T-helper 2 cell treated with Interferon-gamma antibody and Interleukin-4, amounts not matched to agents 5 μg/mL and 100 μg/mL, for 36 hours (primary cell): ENCODE results near the gene GSG1L2.

Experiments used
- DNase-seq: peaks from one replicate; pipeline ENCODE4 v3.0.0; 2021; ENCODE audit warnings: low spot score
- H3K27ac Mint-ChIP-seq: one replicate; pipeline ENCODE4 v1.8.0; 2021; ENCODE audit warnings: mild to moderate bottlenecking, mixed read lengths
- H3K27me3 Mint-ChIP-seq: one replicate; pipeline ENCODE4 v1.8.0; 2021; ENCODE audit warnings: low read depth, mixed read lengths
- H3K36me3 Mint-ChIP-seq: one replicate; pipeline ENCODE4 v1.8.0; 2021; ENCODE audit warnings: low read depth, mixed read lengths
- H3K4me1 Mint-ChIP-seq: one replicate; pipeline ENCODE4 v1.8.0; 2021; ENCODE audit warnings: low read depth, mixed read lengths
- H3K4me3 Mint-ChIP-seq: one replicate; pipeline ENCODE4 v1.8.0; 2022; ENCODE audit warnings: mild to moderate bottlenecking, moderate library complexity, mixed read lengths
- H3K9me3 Mint-ChIP-seq: one replicate; pipeline ENCODE4 v1.8.0; 2021; ENCODE audit warnings: mixed read lengths

The GSG1L2 gene

DNA sequence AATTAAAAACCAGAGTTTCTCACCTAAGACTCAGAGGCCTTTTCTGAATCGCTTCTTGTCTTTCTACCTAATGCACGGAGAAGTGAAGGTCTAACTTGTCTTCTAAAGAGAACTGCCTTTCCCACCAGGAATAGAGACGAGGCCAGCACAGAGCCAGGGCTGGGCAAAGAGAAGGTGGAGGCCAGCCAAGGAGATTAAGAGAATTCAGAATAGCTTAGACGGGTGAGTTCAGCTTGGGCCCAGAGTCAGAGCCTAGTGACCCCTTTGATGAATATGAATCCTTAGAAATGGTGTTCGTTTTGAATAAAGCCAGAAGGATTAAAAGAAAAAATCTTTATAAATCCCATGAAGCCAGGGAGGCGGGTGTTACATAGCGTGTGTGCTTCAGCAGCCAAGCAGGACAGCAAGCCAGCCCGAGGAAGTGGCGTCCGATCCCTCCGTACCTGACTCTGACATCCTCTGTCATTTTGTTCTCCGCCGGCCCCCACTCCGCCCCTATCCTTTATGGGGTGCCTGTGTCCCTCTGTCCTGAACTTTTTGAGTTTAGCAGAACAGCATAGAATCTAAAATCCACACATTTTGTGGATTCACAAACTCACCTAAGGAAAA, 7.4 kb downstream of the GSG1L2 start:
- no peak overlapping the region for H3K27ac Mint-ChIP-seq
- H3K36me3 Mint-ChIP-seq = no peaks in the 10 kb centered on the region
- DNase-seq = no peak
- H3K4me3 Mint-ChIP-seq = no peak overlapping the region
- no peaks in the 10 kb centered on the region for H3K27me3 Mint-ChIP-seq
- no peaks in the 10 kb centered on the region for H3K4me1 Mint-ChIP-seq
- H3K9me3 Mint-ChIP-seq = no peaks in the 10 kb centered on the region

DNA sequence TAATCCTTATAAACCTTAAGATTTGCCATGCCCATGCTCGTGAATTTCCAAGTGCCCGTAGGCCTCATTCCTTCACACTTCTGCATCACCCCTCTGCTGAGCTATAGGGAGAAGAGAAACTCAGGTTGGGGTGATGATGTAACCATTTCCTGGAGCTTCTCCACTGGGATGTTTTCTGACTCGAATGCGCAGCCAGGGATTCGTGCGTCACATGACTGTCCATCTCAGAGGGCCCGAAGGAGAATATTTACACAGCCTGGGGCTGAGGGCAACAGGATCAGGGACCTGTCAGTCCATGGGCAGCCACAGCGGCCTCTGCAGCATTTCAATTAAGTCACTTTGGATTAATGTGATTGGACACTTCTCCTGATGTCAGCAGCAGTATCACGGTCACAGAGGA, 8.7 kb downstream of the GSG1L2 start:
- DNase-seq = no peak
- H3K4me1 Mint-ChIP-seq = no peaks in the 10 kb centered on the region
- no peak overlapping the region for H3K4me3 Mint-ChIP-seq
- H3K36me3 Mint-ChIP-seq = no peaks in the 10 kb centered on the region
- H3K27ac Mint-ChIP-seq = no peak overlapping the region
- no peaks in the 10 kb centered on the region for H3K9me3 Mint-ChIP-seq
- H3K27me3 Mint-ChIP-seq = no peaks in the 10 kb centered on the region

DNA sequence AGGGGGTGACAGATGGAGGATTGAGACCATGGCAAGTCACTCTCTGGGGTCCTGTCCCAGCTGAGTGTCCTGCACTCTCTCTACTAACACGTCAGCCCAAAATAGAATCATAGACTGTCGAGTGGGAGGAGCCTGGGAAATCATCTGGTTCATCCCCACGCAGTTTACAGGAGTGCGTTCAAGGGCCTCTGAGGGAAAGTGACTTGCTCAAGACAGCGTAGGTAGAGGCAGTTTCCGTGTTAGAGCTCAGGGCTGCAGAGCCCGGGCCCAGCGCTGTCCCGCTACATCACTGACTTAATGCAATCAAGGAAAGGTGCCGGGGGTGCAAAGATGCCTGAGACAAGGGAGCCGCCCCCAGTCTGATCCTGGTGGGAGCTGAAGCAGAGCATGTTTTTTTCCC, 10.3 kb downstream of the GSG1L2 start:
- H3K27me3 Mint-ChIP-seq = no peaks in the 10 kb centered on the region
- H3K9me3 Mint-ChIP-seq = no peaks in the 10 kb centered on the region
- H3K4me1 Mint-ChIP-seq = no peaks in the 10 kb centered on the region
- H3K4me3 Mint-ChIP-seq = no peak overlapping the region
- no peak for DNase-seq
- H3K36me3 Mint-ChIP-seq = no peaks in the 10 kb centered on the region
- H3K27ac Mint-ChIP-seq = no peak overlapping the region

DNA sequence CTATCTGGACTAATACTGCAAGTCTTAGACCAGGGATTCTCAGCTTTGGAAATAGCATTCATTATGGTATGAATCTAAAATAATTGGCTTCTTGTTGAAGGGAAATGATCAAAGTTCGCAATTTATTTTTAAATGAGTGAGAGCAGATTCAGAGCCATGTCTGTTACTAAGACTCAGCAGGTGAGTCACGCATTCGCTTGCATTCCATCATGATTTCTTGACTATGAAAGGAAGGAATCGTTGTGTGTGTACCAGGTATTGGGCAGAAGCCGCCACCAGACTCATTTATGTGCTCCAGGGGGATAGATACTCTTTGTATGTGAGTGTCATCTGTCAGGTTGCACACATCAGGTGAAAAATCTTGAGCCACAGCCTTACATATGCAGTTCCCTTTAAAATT, 10.8 kb downstream of the GSG1L2 start:
- H3K4me1 Mint-ChIP-seq = no peaks in the 10 kb centered on the region
- H3K9me3 Mint-ChIP-seq = no peaks in the 10 kb centered on the region
- H3K27me3 Mint-ChIP-seq = no peaks in the 10 kb centered on the region
- H3K27ac Mint-ChIP-seq = no peak overlapping the region
- H3K36me3 Mint-ChIP-seq = no peaks in the 10 kb centered on the region
- no peak overlapping the region for H3K4me3 Mint-ChIP-seq
- no peak for DNase-seq

DNA sequence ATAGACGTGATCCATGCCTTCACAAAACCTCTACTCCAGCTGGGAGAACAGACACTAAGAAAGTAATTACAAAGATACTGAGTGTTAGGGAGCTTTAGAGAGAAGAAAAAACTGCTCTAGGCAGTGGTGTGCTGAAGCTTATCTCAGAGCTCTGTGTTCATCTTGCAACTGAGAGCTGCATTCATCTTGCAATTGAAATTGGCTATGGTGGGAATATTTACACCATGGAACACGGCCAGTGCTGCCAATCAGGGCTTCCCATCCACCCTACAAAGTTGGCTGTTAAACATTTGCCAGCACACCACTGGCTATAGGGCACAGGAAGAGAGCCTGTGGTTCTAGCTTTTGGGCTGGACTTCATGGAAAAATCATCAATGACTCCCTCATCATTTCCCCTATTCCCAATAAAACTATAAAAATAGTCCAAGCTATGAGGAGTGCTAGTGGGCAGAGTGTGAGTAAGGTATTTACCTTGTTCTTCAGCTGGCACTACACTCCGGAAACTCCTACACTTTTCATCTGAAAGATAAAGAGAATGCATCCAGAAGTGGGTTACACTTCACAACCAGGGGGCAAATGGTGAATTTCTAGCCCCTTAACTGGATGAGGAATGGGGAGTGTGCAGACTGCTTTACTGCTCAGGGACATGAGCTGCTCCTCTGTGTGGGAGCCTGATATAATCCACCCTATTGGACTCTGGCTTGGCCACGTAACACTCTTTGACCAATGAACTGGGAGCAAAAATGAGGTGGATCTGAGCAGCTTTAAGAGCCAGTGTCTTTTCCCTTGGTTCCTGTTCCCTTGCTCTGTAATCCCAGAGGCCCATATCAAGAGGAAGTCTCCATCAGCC, 11.6 kb downstream of the GSG1L2 start:
- H3K36me3 Mint-ChIP-seq = no peaks in the 10 kb centered on the region
- no peak overlapping the region for H3K27ac Mint-ChIP-seq
- DNase-seq = no peak
- H3K4me1 Mint-ChIP-seq = no peaks in the 10 kb centered on the region
- H3K9me3 Mint-ChIP-seq = no peaks in the 10 kb centered on the region
- no peak overlapping the region for H3K4me3 Mint-ChIP-seq
- no peaks in the 10 kb centered on the region for H3K27me3 Mint-ChIP-seq

DNA sequence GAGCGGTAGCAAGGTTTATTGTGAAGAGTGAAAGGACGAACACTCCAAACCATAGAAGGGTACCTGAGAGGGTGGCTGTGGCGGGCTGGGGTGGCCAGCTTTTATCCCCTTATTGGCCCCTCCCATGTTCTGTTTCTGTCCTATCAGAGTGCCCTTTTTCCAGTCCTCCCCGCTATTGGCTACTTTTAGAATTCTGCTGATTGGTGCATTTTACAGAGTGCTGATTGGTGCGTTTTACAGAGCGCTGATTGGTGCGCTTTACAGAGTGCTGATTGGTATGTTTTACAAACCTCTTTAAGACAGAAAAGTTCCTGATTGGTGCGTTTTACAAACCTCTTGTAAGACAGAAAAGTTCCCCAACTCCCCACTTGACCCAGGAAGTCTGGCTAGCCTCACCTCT, 12.5 kb downstream of the GSG1L2 start:
- DNase-seq = no peak
- no peak overlapping the region for H3K27ac Mint-ChIP-seq
- no peaks in the 10 kb centered on the region for H3K9me3 Mint-ChIP-seq
- no peaks in the 10 kb centered on the region for H3K36me3 Mint-ChIP-seq
- H3K4me1 Mint-ChIP-seq = no peaks in the 10 kb centered on the region
- no peak overlapping the region for H3K4me3 Mint-ChIP-seq
- no peaks in the 10 kb centered on the region for H3K27me3 Mint-ChIP-seq

DNA sequence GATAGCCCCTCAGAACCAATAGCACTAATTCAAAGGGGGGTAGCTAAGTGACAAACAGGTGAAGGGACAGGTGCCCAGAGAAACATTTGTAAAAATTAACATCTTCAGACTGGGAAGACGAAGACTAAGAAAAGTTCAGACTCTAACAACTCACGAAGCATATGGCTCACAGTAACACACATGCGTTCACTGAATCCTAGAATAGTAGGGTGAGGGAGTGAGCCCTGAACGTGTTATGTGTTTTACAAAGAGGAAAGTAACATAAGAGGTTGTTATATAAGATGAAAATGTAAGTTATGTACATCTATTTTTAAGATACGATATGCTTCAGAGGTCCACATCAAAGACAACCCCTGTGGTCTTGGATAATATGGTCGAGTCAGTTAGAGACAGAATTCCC, 15.2 kb downstream of the GSG1L2 start:
- Mint-ChIP-seq H3K27ac (no peak overlapping the region), H3K27me3 (no peaks in the 10 kb centered on the region), H3K4me3 (no peak overlapping the region), H3K36me3 (no peaks in the 10 kb centered on the region), H3K4me1 (no peaks in the 10 kb centered on the region), H3K9me3 (no peaks in the 10 kb centered on the region)
- no peak for DNase-seq

DNA sequence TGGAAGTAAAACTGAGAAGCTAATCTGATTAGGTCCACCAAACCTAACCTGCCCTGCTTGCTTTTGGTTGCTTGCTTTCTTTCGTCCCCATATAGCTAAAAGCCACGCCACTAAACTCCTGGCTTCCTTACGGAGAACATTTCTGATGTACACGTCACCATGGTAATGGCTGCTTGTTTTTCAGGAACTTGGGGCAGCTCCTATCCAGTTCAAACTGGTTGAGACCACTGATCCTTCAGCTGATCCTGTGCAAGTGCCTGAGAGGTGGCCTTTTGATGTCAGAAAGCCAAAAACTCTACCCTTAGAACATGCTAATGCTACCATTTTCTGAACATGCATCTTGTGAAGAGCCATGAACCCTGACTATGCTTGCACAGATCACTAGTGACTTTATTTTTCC, 16.1 kb downstream of the GSG1L2 start:
- no peaks in the 10 kb centered on the region for H3K9me3 Mint-ChIP-seq
- DNase-seq = no peak
- H3K36me3 Mint-ChIP-seq = no peaks in the 10 kb centered on the region
- no peak overlapping the region for H3K4me3 Mint-ChIP-seq
- H3K4me1 Mint-ChIP-seq = no peaks in the 10 kb centered on the region
- no peak overlapping the region for H3K27ac Mint-ChIP-seq
- no peaks in the 10 kb centered on the region for H3K27me3 Mint-ChIP-seq

DNA sequence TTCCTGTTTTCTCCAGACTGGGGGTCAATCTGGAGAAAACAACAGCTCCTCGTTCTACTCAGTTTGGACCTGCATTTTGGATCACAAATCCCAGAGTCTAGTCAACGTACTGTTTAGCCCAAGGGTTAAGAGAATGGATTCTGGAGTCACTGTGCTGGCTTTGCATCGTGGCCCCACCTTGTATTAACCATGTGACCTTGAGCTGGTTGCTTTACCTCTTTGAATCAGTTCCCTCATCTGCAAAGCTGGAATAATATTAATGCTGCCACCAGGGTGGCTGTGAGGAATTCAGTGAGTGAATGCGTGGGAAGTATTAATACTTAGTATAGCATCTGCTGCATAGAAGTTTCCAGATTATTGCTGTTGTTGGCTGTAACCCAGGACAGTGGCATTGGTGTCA, 19.2 kb downstream of the GSG1L2 start:
- Mint-ChIP-seq H3K9me3 (no peaks in the 10 kb centered on the region), H3K27me3 (no peaks in the 10 kb centered on the region), H3K27ac (no peak overlapping the region), H3K4me3 (no peak overlapping the region), H3K36me3 (no peaks in the 10 kb centered on the region), H3K4me1 (no peaks in the 10 kb centered on the region)
- DNase-seq = no peak

DNA sequence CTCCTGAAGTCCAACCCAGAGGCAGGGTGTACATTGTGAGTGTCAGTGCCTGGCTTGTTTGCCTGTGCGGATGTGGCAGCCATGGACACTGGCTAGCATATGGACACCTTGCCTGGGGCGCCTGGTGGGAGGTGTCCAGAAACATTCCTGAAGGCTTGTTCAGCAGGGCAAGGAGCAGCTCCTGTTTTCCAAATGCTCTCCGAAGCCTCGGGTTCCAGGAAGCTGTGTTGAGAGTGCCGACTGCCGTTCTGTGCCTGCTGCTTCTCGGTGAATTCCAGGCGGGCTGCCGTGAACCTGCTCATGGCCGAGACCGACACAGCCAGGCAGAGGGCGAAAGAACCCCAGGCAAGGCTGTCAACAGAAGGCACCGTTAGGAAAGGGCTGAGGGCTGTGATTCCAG, 19.6 kb downstream of the GSG1L2 start:
- Mint-ChIP-seq H3K27ac (no peak overlapping the region), H3K36me3 (no peaks in the 10 kb centered on the region), H3K4me3 (no peak overlapping the region), H3K9me3 (no peaks in the 10 kb centered on the region), H3K4me1 (no peaks in the 10 kb centered on the region), H3K27me3 (no peaks in the 10 kb centered on the region)
- no peak for DNase-seq

DNA sequence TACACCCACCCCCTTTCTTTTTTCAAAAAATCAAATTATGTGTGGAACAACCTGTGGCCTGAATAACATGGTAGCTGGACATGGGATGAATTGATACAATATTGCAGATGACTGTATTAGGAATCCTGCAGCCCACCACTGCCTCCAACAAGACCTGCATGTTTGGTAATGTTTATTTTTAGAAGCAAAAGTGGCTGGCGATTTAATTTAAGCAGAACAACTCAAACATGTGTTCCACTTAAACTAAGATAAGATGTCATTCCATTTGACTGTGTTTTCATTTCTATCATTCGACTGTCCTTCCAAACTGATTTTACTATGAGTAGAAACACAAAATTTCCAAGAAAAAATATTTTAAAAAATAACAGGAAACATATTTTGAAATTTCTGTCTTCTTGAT, 20.4 kb downstream of the GSG1L2 start:
- Mint-ChIP-seq H3K27ac (no peak overlapping the region), H3K36me3 (no peaks in the 10 kb centered on the region), H3K4me1 (no peaks in the 10 kb centered on the region), H3K27me3 (no peaks in the 10 kb centered on the region), H3K9me3 (no peaks in the 10 kb centered on the region), H3K4me3 (no peak overlapping the region)
- no peak for DNase-seq

DNA sequence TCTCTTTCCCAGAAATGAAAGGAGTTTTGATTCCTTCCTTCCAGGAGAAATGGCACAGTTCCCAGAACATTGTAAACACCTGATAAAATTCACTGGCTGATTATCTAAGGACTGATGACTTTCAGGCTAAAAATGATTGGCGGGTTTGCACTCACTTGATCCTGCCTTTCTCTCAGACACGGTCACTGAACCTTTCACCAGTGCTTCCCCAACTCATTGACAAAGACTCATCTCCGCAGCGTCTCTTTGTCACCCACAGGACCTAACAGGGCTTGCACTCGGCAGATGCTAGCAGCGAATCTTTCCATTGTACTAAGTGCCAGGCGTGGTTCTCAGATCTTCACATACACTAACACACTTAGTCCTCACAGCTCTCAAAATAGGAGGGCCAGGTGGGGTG, 23.2 kb downstream of the GSG1L2 start:
- Mint-ChIP-seq H3K36me3 (no peaks in the 10 kb centered on the region), H3K27ac (no peak overlapping the region), H3K27me3 (no peaks in the 10 kb centered on the region), H3K4me3 (no peak overlapping the region), H3K4me1 (no peaks in the 10 kb centered on the region), H3K9me3 (no peaks in the 10 kb centered on the region)
- no peak for DNase-seq

DNA sequence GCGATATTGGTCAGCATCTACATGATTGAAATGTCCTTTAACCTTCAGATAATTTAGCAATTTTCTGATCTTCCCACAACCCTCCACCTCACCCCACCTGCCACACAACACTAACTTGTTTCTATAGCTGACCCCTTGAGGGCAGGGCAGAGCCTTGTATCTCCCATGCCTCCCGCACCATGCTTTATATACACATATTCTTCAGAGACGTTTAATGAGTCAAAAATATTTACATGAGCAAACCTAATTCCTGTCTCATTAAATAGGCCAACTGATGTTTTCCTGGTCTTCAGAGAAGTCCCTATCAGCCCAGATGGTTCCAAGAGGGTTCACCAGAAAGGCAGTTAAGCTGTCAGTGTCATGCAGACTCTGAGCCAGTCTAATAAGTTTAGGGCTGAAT, 23.9 kb downstream of the GSG1L2 start:
- Mint-ChIP-seq H3K27ac (no peak overlapping the region), H3K4me1 (no peaks in the 10 kb centered on the region), H3K27me3 (no peaks in the 10 kb centered on the region), H3K36me3 (no peaks in the 10 kb centered on the region), H3K9me3 (no peaks in the 10 kb centered on the region), H3K4me3 (no peak overlapping the region)
- DNase-seq = no peak

DNA sequence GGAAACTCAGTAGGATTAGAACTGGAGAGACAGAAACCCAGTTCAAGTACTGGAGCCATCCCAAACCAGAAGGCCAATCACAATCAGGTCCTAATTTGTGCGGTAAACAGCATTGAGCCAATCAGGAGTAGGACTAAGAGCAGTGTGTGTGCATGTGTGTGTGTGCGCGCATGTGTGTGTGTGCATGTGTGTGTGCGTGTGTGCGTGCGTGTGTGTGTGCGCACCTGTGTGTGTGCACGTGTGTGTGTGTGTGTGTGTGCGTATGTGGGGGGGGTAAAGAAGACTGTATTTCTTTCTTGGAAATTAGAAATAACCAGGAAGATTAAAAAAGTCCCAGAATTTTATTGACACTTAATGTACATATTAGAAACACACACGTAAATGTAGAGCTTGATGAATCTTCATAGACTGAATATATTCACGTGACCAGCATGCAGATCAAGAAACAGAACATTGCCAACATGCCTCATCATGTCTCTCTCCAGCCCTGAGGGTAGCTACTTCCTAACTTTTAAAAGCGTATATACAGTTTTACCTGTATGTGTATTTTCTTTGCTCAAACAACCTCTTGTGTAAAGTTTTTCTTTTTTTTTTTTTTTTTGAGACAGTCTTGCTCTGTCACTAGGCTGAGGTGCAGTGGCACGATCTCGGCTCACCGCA, 29.6 kb downstream of the GSG1L2 start:
- Mint-ChIP-seq H3K27me3 (no peaks in the 10 kb centered on the region), H3K4me3 (no peak overlapping the region), H3K36me3 (no peaks in the 10 kb centered on the region), H3K9me3 (no peaks in the 10 kb centered on the region), H3K4me1 (no peaks in the 10 kb centered on the region), H3K27ac (no peak overlapping the region)
- no peak for DNase-seq
